ENCODE results near the gene SRGAP2B.
"Not testable (repeated sequence)": the region's sequence is repeated elsewhere in the genome, so short reads cannot be mapped to it uniquely, and the experiment has no call there.

The SRGAP2B gene

GRCh38 chr1:144992915-144993314 is 102.2 kb downstream of the SRGAP2B start:
- not testable (repeated sequence) for DNase-seq

GRCh38 chr1:144990611-144991010 is 104.5 kb downstream of the SRGAP2B start:
- DNase-seq, result not testable (repeated sequence)

- not testable (repeated sequence) for DNase-seq
Measured at GRCh38 chr1:144987131-144987530, 108.0 kb downstream of the SRGAP2B start.

GRCh38 chr1:144986171-144986860 is 108.8 kb downstream of the SRGAP2B start:
- DNase-seq, result not testable (repeated sequence)

GRCh38 chr1:144985550-144986170 is 109.5 kb downstream of the SRGAP2B start:
- DNase-seq, result not testable (repeated sequence)

GRCh38 chr1:144982802-144983525 is 112.2 kb downstream of the SRGAP2B start:
- DNase-seq, result not testable (repeated sequence)

GRCh38 chr1:144981157-144981556 is 114.0 kb downstream of the SRGAP2B start:
- not testable (repeated sequence) for DNase-seq

- not testable (repeated sequence) for DNase-seq
Measured at GRCh38 chr1:144979960-144980595, 115.0 kb downstream of the SRGAP2B start.

GRCh38 chr1:144977856-144978255 is 117.3 kb downstream of the SRGAP2B start:
- not testable (repeated sequence) for DNase-seq

- not testable (repeated sequence) for DNase-seq
Measured at GRCh38 chr1:144971936-144972335, 123.2 kb downstream of the SRGAP2B start.

- not testable (repeated sequence) for DNase-seq
Measured at GRCh38 chr1:144966488-144966887, 128.6 kb downstream of the SRGAP2B start.

GRCh38 chr1:144964765-144965164 is 130.4 kb downstream of the SRGAP2B start:
- not testable (repeated sequence) for DNase-seq

- DNase-seq, result not testable (repeated sequence)
Measured at GRCh38 chr1:144964186-144964585, 130.9 kb downstream of the SRGAP2B start.

GRCh38 chr1:144963571-144963970 is 131.6 kb downstream of the SRGAP2B start:
- not testable (repeated sequence) for DNase-seq

- DNase-seq, result not testable (repeated sequence)
Measured at GRCh38 chr1:144961604-144962583, 133.2 kb downstream of the SRGAP2B start.

- DNase-seq, result not testable (repeated sequence)
Measured at GRCh38 chr1:144960929-144961488, 134.1 kb downstream of the SRGAP2B start.

GRCh38 chr1:144948390-144948789 is 146.7 kb downstream of the SRGAP2B start:
- DNase-seq, result not testable (repeated sequence)

- not testable (repeated sequence) for DNase-seq
Measured at GRCh38 chr1:144947495-144947894, 147.6 kb downstream of the SRGAP2B start.

- DNase-seq, result not testable (repeated sequence)
Measured at GRCh38 chr1:144946525-144947480, 148.3 kb downstream of the SRGAP2B start.

- not testable (repeated sequence) for DNase-seq
Measured at GRCh38 chr1:144941710-144942109, 153.4 kb downstream of the SRGAP2B start.
